Left lung (tissue), 10 donors: Measurements from ENCODE around the gene EXOC5. TPM values are rescaled to one million over a fixed set of nuclear protein-coding genes. Genes with fewer than 3 reads are reported as not detected.
"Not testable (repeated sequence)": the region's sequence is repeated elsewhere in the genome, so short reads cannot be mapped to it uniquely, and the experiment has no call there.

ENCODE experiments used
- ATAC-seq: fragments of 200-7000 bp; cut with Tn5 transposase; one replicate; pipeline ENCODE4 v1.9.1; 2020; ENCODE audit warnings: moderate library complexity
- DNase-seq, 4 donors: peaks; one replicate each; pipeline ENCODE4 v3.0.0-alpha.2; 2013 to 2020
- H3K27ac ChIP-seq, 2 donors: fragments of 200-600 bp; sonication (generic) in 1 of 2; one replicate each; pipeline versions ENCODE4 v1.5.0 to v1.8.0; 2020 to 2021
- H3K27me3 ChIP-seq, 2 donors: fragments of 200-600 bp; sonication (generic) in 1 of 2; one replicate each; pipeline versions ENCODE4 v1.5.0 to v1.8.0; 2020 to 2021
- H3K36me3 ChIP-seq, 2 donors: fragments of 200-600 bp; sonication (generic) in 1 of 2; one replicate each; pipeline versions ENCODE4 v1.5.0 to v1.8.0; 2020 to 2021
- H3K4me1 ChIP-seq, 2 donors: fragments of 200-600 bp; one replicate each; pipeline ENCODE4 v1.8.0; 2021
- H3K4me3 ChIP-seq, 2 donors: fragments of 200-600 bp; sonication (generic) in 1 of 2; one replicate each; pipeline versions ENCODE4 v1.5.0 to v1.8.0; 2020 to 2021; ENCODE audit warnings: mild to moderate bottlenecking in 1 of 2
- H3K9me3 ChIP-seq, 2 donors: fragments of 200-600 bp; sonication (generic) in 1 of 2; one replicate each; pipeline versions ENCODE4 v1.5.0 to v1.8.0; 2020 to 2021
- CTCF ChIP-seq, 2 donors: fragments of 200-600 bp; sonication (generic) in 1 of 2; IDR thresholded peaks; one replicate each; pipeline versions ENCODE4 v1.5.0 to v1.8.0; 2021; ENCODE audit warnings: antibody characterized with exemption in 2 of 2
- intact Hi-C, 2 donors: fragments of 100-400 bp; cut with DNase I; formaldehyde crosslinking; loops; one replicate each; pipeline versions ENCODE4 v1.11.2 to v1.14.2; 2022
- polyA plus RNA-seq, 6 donors: library from polyadenylated mRNA; unstranded; fragments of 120-200 nt; gene quantifications; one replicate each; pipeline ENCODE4 v1.2.1, GENCODE V29; 2013; ENCODE audit not compliant: insufficient read length in 6 of 6
- total RNA-seq, 2 donors: library from RNA; stranded (reverse); fragmentation: NEBNext Ultra II Directional; extraction: Animal tissue kit (Norgen Biotek cat#: 25700); gene quantifications; one replicate each; pipeline ENCODE4 v1.2.1, GENCODE V29; 2021
- donor health status: DM: no; HTN: yes; CAD: no.
- donor health status: DM: no; HTN: no; CAD: no.

Gene EXOC5
- total and polyA plus RNA-seq, 8 donors, result 59.5 to 81.7 (median 75.9) TPM

- intact Hi-C loops, result no loop called here
- H3K4me3 ChIP-seq, result no peak overlapping the region
- peaks cover 0 to 4% of the 10 kb centered on the region in 2 donors for H3K36me3 ChIP-seq
- no peak for DNase-seq
- H3K27ac ChIP-seq, result no peak overlapping the region
- peaks cover 0 to 4% of the 10 kb centered on the region in 2 donors for H3K9me3 ChIP-seq
- no peak for TF ChIP-seq CTCF (IDR thresholded peaks at IDR 0.05)
- no peaks in the 10 kb centered on the region for H3K4me1 ChIP-seq
- ATAC-seq, result no peak
- no peaks in the 10 kb centered on the region for H3K27me3 ChIP-seq
These were observed 9.0 kb downstream of the EXOC5 start for GRCh38 chr14:57259672-57260071.

GRCh38 chr14:57258221-57258620 lies 10.5 kb downstream of the EXOC5 start:
- H3K36me3 ChIP-seq, H3K4me1 ChIP-seq, ATAC-seq, DNase-seq, H3K9me3 ChIP-seq, H3K27me3 ChIP-seq, H3K4me3 ChIP-seq, H3K27ac ChIP-seq, intact Hi-C loops: not testable (repeated sequence)

- H3K27me3 ChIP-seq, result no peaks in the 10 kb centered on the region
- no peak for TF ChIP-seq CTCF (IDR thresholded peaks at IDR 0.05)
- H3K27ac ChIP-seq, result no peak overlapping the region
- peaks cover 0 to 4% of the 10 kb centered on the region in 2 donors for H3K36me3 ChIP-seq
- no peak overlapping the region for H3K4me3 ChIP-seq
- peaks cover 0 to 4% of the 10 kb centered on the region in 2 donors for H3K9me3 ChIP-seq
- H3K4me1 ChIP-seq, result peaks cover 0 to 11% of the 10 kb centered on the region in 2 donors
- no peak for DNase-seq
- ATAC-seq, result no peak
- intact Hi-C loops, result no loop called here
These were observed 13.8 kb downstream of the EXOC5 start for GRCh38 chr14:57254884-57255283.

GRCh38 chr14:57246933-57247657 lies 21.6 kb downstream of the EXOC5 start:
- Histone ChIP-seq H3K9me3 (no peaks in the 10 kb centered on the region), H3K27ac (no peak overlapping the region), H3K36me3 (peaks cover 0 to 26% of the 10 kb centered on the region in 2 donors), H3K27me3 (no peaks in the 10 kb centered on the region), H3K4me3 (no peak overlapping the region), H3K4me1 (no peaks in the 10 kb centered on the region)
- no peak for ATAC-seq
- DNase-seq, result no peak
- no peak for TF ChIP-seq CTCF (IDR thresholded peaks at IDR 0.05)
- intact Hi-C loops, result no loop called here

- no peak for TF ChIP-seq CTCF (IDR thresholded peaks at IDR 0.05)
- no peak overlapping the region for H3K27ac ChIP-seq
- DNase-seq, result no peak
- no peaks in the 10 kb centered on the region for H3K27me3 ChIP-seq
- H3K4me1 ChIP-seq, result no peaks in the 10 kb centered on the region
- intact Hi-C loops, result no loop called here
- no peaks in the 10 kb centered on the region for H3K9me3 ChIP-seq
- H3K4me3 ChIP-seq, result no peak overlapping the region
- H3K36me3 ChIP-seq, result peaks cover 0 to 26% of the 10 kb centered on the region in 2 donors
- no peak for ATAC-seq
These were observed 22.8 kb downstream of the EXOC5 start for GRCh38 chr14:57245941-57246340.

GRCh38 chr14:57244106-57244505 lies 24.6 kb downstream of the EXOC5 start:
- Histone ChIP-seq H3K36me3 (peaks cover 0 to 30% of the 10 kb centered on the region in 2 donors), H3K4me1 (no peaks in the 10 kb centered on the region)

More at GRCh38 chr14:57244106-57244505, 24.6 kb downstream of the EXOC5 start:
- no peak overlapping the region for H3K4me3 ChIP-seq
- no peak for TF ChIP-seq CTCF (IDR thresholded peaks at IDR 0.05)
- H3K9me3 ChIP-seq, result no peaks in the 10 kb centered on the region
- ATAC-seq (peak; percentile 39), DNase-seq (peak in 2 of 4 donors; percentile 26 to 35)
- H3K27ac ChIP-seq, result no peak overlapping the region
- intact Hi-C loops, result no loop called here
- H3K27me3 ChIP-seq, result no peaks in the 10 kb centered on the region
